GM23338 (cell line): ENCODE results near the gene ARSI. TPM values are rescaled to one million over a fixed set of nuclear protein-coding genes. Genes with fewer than 3 reads are reported as not detected.

ENCODE experiments used
- ATAC-seq: fragments of 200-7000 bp; cut with Tn5 transposase; 3 replicates; pipeline ENCODE4 v1.9.1; 2020
- DNase-seq: peaks from one replicate; pipeline ENCODE4 v3.0.0-alpha.2; 2015; ENCODE audit warnings: low spot score
- H2AFZ ChIP-seq: fragments of 200-600 bp; sonication (generic); 2 replicates; pipeline ENCODE4 v1.8.0; 2016; ENCODE audit warnings: antibody characterized with exemption, mild to moderate bottlenecking, moderate library complexity
- H3F3A ChIP-seq: fragments of 200-600 bp; sonication (generic); replicated peaks from 2 replicates; pipeline ENCODE4 v1.8.0; 2017; ENCODE audit warnings: antibody characterized with exemption, mixed run types, low read depth
- H3K27ac ChIP-seq: fragments of 200-600 bp; sonication (generic); 2 replicates; pipeline ENCODE4 v1.6.1; 2016; ENCODE audit warnings: low read depth
- H3K27me3 ChIP-seq: fragments of 200-600 bp; sonication (generic); 2 replicates; pipeline ENCODE4 v1.8.0; 2016; ENCODE audit warnings: mild to moderate bottlenecking, mixed run types, moderate library complexity; ENCODE audit not compliant: insufficient read depth
- H3K36me3 ChIP-seq: fragments of 200-600 bp; sonication (generic); 2 replicates; pipeline ENCODE4 v1.8.0; 2016; ENCODE audit warnings: mild to moderate bottlenecking; ENCODE audit not compliant: insufficient read depth
- H3K4me1 ChIP-seq: fragments of 200-600 bp; sonication (generic); 2 replicates; pipeline ENCODE4 v1.8.0; 2016; ENCODE audit warnings: mild to moderate bottlenecking, moderate library complexity; ENCODE audit not compliant: insufficient read depth
- H3K4me2 ChIP-seq: fragments of 200-600 bp; sonication (generic); 2 replicates; pipeline ENCODE4 v1.7.1; 2017; ENCODE audit warnings: mixed run types
- H3K4me3 ChIP-seq: fragments of 200-600 bp; sonication (generic); 2 replicates; pipeline ENCODE4 v1.6.1; 2016; ENCODE audit warnings: mixed run types
- H3K79me2 ChIP-seq: fragments of 200-600 bp; sonication (generic); replicated peaks from 2 replicates; pipeline ENCODE4 v1.8.0; 2017; ENCODE audit warnings: mild to moderate bottlenecking; ENCODE audit not compliant: insufficient read depth
- H3K9me2 ChIP-seq: fragments of 200-600 bp; sonication (generic); 2 replicates; pipeline ENCODE4 v1.8.0; 2017; ENCODE audit not compliant: insufficient read depth
- H4K20me1 ChIP-seq: fragments of 200-600 bp; sonication (generic); replicated peaks from 2 replicates; pipeline ENCODE4 v1.8.0; 2017; ENCODE audit warnings: mild to moderate bottlenecking; ENCODE audit not compliant: insufficient read depth
- H3K27ac Mint-ChIP-seq: 2 replicates; pipeline ENCODE4 v1.8.0; 2020; ENCODE audit warnings: inconsistent platforms, mild to moderate bottlenecking, moderate library complexity, mixed read lengths
- H3K27me3 Mint-ChIP-seq: 3 replicates; pipeline ENCODE4 v1.8.0; 2022; ENCODE audit warnings: low read depth, mild to moderate bottlenecking, moderate library complexity, mixed read lengths, inconsistent platforms; ENCODE audit not compliant: insufficient read depth, poor library complexity
- H3K36me3 Mint-ChIP-seq: 3 replicates; pipeline ENCODE4 v1.8.0; 2021; ENCODE audit warnings: low read depth, mild to moderate bottlenecking, inconsistent platforms, moderate library complexity, mixed read lengths
- H3K4me1 Mint-ChIP-seq: 3 replicates; pipeline ENCODE4 v1.8.0; 2020; ENCODE audit warnings: mild to moderate bottlenecking, inconsistent platforms, mixed read lengths
- H3K4me3 Mint-ChIP-seq: 3 replicates; pipeline ENCODE4 v1.8.0; 2021; ENCODE audit warnings: moderate library complexity, mild to moderate bottlenecking, inconsistent platforms, mixed read lengths
- H3K9me3 Mint-ChIP-seq: 3 replicates; pipeline ENCODE4 v1.8.0; 2020; ENCODE audit warnings: moderate library complexity, mild to moderate bottlenecking, inconsistent platforms, mixed read lengths
- CREB1 ChIP-seq: fragments of 250-450 bp; sonication (Bioruptor Pico); IDR thresholded peaks from 2 replicates; pipeline ENCODE4 v1.5.0; 2020; ENCODE audit warnings: low read depth, mild to moderate bottlenecking, moderate library complexity
- CTCF ChIP-seq, 2 experiments: fragments of 200-600 bp in 1 of 2; sonication (generic) in 1 of 2; conservative IDR thresholded peaks; 2 replicates each; pipeline versions ENCODE4 v1.5.1 to v1.6.1; 2016 to 2017; ENCODE audit warnings: antibody characterized with exemption in 2 of 2, low read depth in 2 of 2, mild to moderate bottlenecking in 2 of 2, moderate library complexity in 1 of 2
- EZH2 ChIP-seq: fragments of 200-600 bp; sonication (generic); IDR thresholded peaks from one replicate; pipeline ENCODE4 v1.8.0; 2017; ENCODE audit warnings: antibody characterized with exemption, mild to moderate bottlenecking, low read depth; ENCODE audit not compliant: unreplicated experiment
- EZH2phosphoT487 ChIP-seq: fragments of 200-600 bp; sonication (generic); IDR thresholded peaks from one replicate; pipeline ENCODE4 v1.8.1; 2018; ENCODE audit warnings: antibody characterized with exemption; ENCODE audit not compliant: unreplicated experiment
- NANOG ChIP-seq: IDR thresholded peaks from 2 replicates; pipeline ENCODE4 v1.6.1; 2016; ENCODE audit warnings: antibody characterized with exemption, borderline replicate concordance
- STAT1 ChIP-seq: IDR thresholded peaks from one replicate; pipeline ENCODE4 v1.6.1; 2016; ENCODE audit warnings: antibody characterized with exemption; ENCODE audit not compliant: unreplicated experiment
- ZNF114 ChIP-seq: fragments of 250-450 bp; sonication (Bioruptor Pico); IDR thresholded peaks from 2 replicates; pipeline ENCODE4 v1.5.0; 2020; ENCODE audit warnings: mild to moderate bottlenecking, moderate library complexity
- ZNF331 ChIP-seq: fragments of 250-450 bp; sonication (Bioruptor Pico); IDR thresholded peaks from 2 replicates; pipeline ENCODE4 v1.5.0; 2020; ENCODE audit warnings: low read depth, mild to moderate bottlenecking, moderate library complexity
- ZNF462 ChIP-seq: fragments of 250-450 bp; sonication (Bioruptor Pico); IDR thresholded peaks from 2 replicates; pipeline ENCODE4 v1.5.0; 2020; ENCODE audit warnings: mild to moderate bottlenecking, moderate library complexity
- polyA plus RNA-seq: library from polyadenylated mRNA; unstranded; fragments of >200 nt; fragmentation: Nextera tagmentation; extraction: Ambion mirVana; gene quantifications from 2 replicates; pipeline ENCODE4 v1.2.1, GENCODE V29; 2016
- total RNA-seq: library from RNA; depleted of rRNA; stranded (reverse); fragments of >200 nt; shearing (Covaris generic); gene quantifications from 2 replicates; pipeline ENCODE4 v1.2.3, GENCODE V29; 2014

Gene ARSI
- total and polyA plus RNA-seq, 2 experiments from 2014 or later = 0.99 to 6.9 TPM

GRCh38 chr5:150346592-150346991 lies 43.9 kb upstream of the ARSI start (continued):
- TF ChIP-seq ZNF462 = no peak
- no peak for TF ChIP-seq CTCF (conservative IDR thresholded peaks at IDR 0.05; ENCODE audit: low read depth in 2 of 2)
- TF ChIP-seq ZNF331 (CRISPR knock-in tag) = no peak
- TF ChIP-seq NANOG = no peak
- no peak for TF ChIP-seq STAT1

DNA sequence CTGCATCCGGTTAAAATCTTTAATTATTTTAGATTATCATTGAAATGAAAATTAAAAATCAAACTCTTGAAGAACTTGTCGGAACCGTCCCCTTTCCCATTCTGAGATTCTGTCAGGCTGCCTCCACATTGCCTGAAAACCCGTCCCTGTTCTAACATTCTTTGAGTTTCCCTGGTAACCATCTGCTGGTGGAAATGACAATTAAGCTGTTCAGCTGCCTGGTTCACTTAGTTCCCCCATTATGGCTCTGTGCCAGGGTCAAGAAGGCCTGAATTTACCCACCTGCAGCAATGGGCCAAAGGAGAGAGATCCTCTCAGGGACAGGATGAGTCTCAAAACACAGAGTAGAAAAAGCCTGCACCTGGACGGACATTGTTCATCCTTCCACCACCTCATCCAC lies 43.0 kb upstream of the ARSI start:
- H3K4me1 Mint-ChIP-seq = peaks cover 7% of the 10 kb centered on the region
- no peak overlapping the region for H2AFZ ChIP-seq

More for the DNA sequence above, 43.0 kb upstream of the ARSI start:
- Mint-ChIP-seq H3K27me3 (peaks cover 3% of the 10 kb centered on the region), H3K4me3 (no peak overlapping the region), H3K9me3 (no peaks in the 10 kb centered on the region), H3K36me3 (no peaks in the 10 kb centered on the region), H3K27ac (no peak overlapping the region)
- H3K36me3 ChIP-seq = no peaks in the 10 kb centered on the region
- H3K9me2 ChIP-seq = no peaks in the 10 kb centered on the region
- TF ChIP-seq EZH2phosphoT487 = no peak
- no peak for TF ChIP-seq CREB1 (CRISPR knock-in tag)
- no peak for TF ChIP-seq ZNF114
- TF ChIP-seq EZH2 = no peak
- H3K4me1 ChIP-seq = peaks cover 4% of the 10 kb centered on the region; the same call in 1 of the 2 replicates
- H4K20me1 ChIP-seq = no peaks in the 10 kb centered on the region
- no peak overlapping the region for H3K4me3 ChIP-seq
- H3K27me3 ChIP-seq = no peaks in the 10 kb centered on the region
- ATAC-seq = no peak
- no peaks in the 10 kb centered on the region for H3F3A ChIP-seq
- DNase-seq = no peak
- no peaks in the 10 kb centered on the region for H3K79me2 ChIP-seq
- no peak overlapping the region for H3K4me2 ChIP-seq
- H3K27ac ChIP-seq = no peak overlapping the region
